Gastrocnemius medialis (tissue), 4 donors: ENCODE data around the gene PRKN. TPM values are rescaled to one million over a fixed set of nuclear protein-coding genes. Genes with fewer than 3 reads are reported as not detected.

Experiments used
- ATAC-seq, 2 donors: fragments of 150-250 bp; one replicate each; pipeline ENCODE4 v1.9.1; 2016
- DNase-seq, 2 donors: peaks; one replicate each; pipeline ENCODE4 v3.0.0-alpha.2; 2019
- H3K27ac ChIP-seq, 4 donors: fragments of 200-600 bp; sonication (generic); 1 replicate in 1 of 4; 2 replicates in 3 of 4; pipeline ENCODE4 v1.5.1; 2016 to 2018; ENCODE audit warnings: mild to moderate bottlenecking in 2 of 4, moderate library complexity in 1 of 4
- H3K27me3 ChIP-seq, 3 donors: fragments of 200-600 bp; sonication (generic) in 2 of 3; 1 replicate in 1 of 3; 2 replicates in 2 of 3; pipeline versions ENCODE4 v1.5.1 to v1.6.0; 2016 to 2019; ENCODE audit warnings: mild to moderate bottlenecking in 1 of 3, moderate library complexity in 1 of 3
- H3K36me3 ChIP-seq, 2 donors: fragments of 200-600 bp; sonication (generic) in 1 of 2; one replicate each; pipeline ENCODE4 v1.5.1; 2017 to 2018
- H3K4me1 ChIP-seq, 2 donors: fragments of 200-600 bp; sonication (generic) in 1 of 2; one replicate each; pipeline ENCODE4 v1.5.1; 2016 to 2017; ENCODE audit warnings: mild to moderate bottlenecking in 2 of 2
- H3K4me3 ChIP-seq, 4 donors: fragments of 200-600 bp; sonication (generic) in 3 of 4; 1 replicate in 1 of 4; 2 replicates in 3 of 4; pipeline ENCODE4 v1.5.1; 2016 to 2019; ENCODE audit warnings: mild to moderate bottlenecking in 2 of 4
- H3K9me3 ChIP-seq, 3 donors: fragments of 200-600 bp; sonication (generic) in 2 of 3; 1 replicate in 1 of 3; 2 replicates in 2 of 3; pipeline ENCODE4 v1.5.1; 2016 to 2019
- CTCF ChIP-seq, 5 experiments: fragments of 450-650 bp in 3 of 5; fragments of 200-600 bp in 2 of 5; sonication (generic) in 2 of 5; IDR thresholded peaks in 4 of 5; conservative IDR thresholded peaks in 1 of 5; 1 replicate in 4 of 5; 2 replicates in 1 of 5; pipeline ENCODE4 v1.5.1; 2016 to 2019; ENCODE audit warnings: antibody characterized with exemption in 5 of 5, mild to moderate bottlenecking in 3 of 5, moderate library complexity in 3 of 5
- POLR2A ChIP-seq, 2 donors: fragments of 450-650 bp; IDR thresholded peaks; one replicate each; pipeline ENCODE4 v1.6.1; 2017; ENCODE audit warnings: antibody characterized with exemption in 2 of 2, mild to moderate bottlenecking in 2 of 2, moderate library complexity in 2 of 2
- in situ Hi-C, 4 donors: fragments of 200-750 bp; cut with MboI; loops; one replicate each; pipeline versions ENCODE4 v1.15.0 to v1.8.0; 2017; ENCODE audit warnings: low sequenced_read_pairs in 4 of 4
- intact Hi-C: fragments of 100-400 bp; cut with DNase I; formaldehyde crosslinking; loops from one replicate; pipeline ENCODE4 v1.15.1; 2023; ENCODE audit warnings: low total_unique reads
- total RNA-seq, 4 donors: library from RNA; depleted of rRNA; stranded (reverse); fragments of >200 nt; gene quantifications; one replicate each; pipeline versions ENCODE4 v1.1.0 to v1.2.3, GENCODE V29; 2016

Gene PRKN
- total RNA-seq, 4 donors from 2014 or later, result 8.4 to 21.6 (median 13.7) TPM

- in situ Hi-C loops, result no loop called here
Measured at GRCh38 chr6:161658211-161658610, 1069.4 kb downstream of the PRKN start.

GRCh38 chr6:161654209-161654608, 1073.4 kb downstream of the PRKN start:
- DNase-seq, result no peak
- Histone ChIP-seq H3K27me3 (no peaks in the 10 kb centered on the region), H3K4me1 (no peaks in the 10 kb centered on the region), H3K36me3 (no peaks in the 10 kb centered on the region), H3K27ac (no peak overlapping the region), H3K9me3 (no peaks in the 10 kb centered on the region), H3K4me3 (no peak overlapping the region)
- no peak for ATAC-seq
- in situ Hi-C loops (no loop called here), intact Hi-C loops (no loop called here)
- TF ChIP-seq CTCF (IDR thresholded peaks at IDR 0.05 in 4 of 5, conservative IDR thresholded peaks at IDR 0.05 in 1 of 5), result no peak
- TF ChIP-seq POLR2A (IDR thresholded peaks at IDR 0.05), result no peak

More at GRCh38 chr6:161658211-161658610, 1069.4 kb downstream of the PRKN start:
- H3K36me3 ChIP-seq, result no peaks in the 10 kb centered on the region
- no peaks in the 10 kb centered on the region for H3K4me1 ChIP-seq
- DNase-seq, result no peak
- TF ChIP-seq CTCF (IDR thresholded peaks at IDR 0.05 in 4 of 5, conservative IDR thresholded peaks at IDR 0.05 in 1 of 5) (no peak), POLR2A (IDR thresholded peaks at IDR 0.05) (no peak)
- H3K4me3 ChIP-seq, result no peak overlapping the region
- no peaks in the 10 kb centered on the region for H3K9me3 ChIP-seq
- no peaks in the 10 kb centered on the region for H3K27me3 ChIP-seq
- no peak overlapping the region for H3K27ac ChIP-seq
- intact Hi-C loops, result no loop called here
- no peak for ATAC-seq

- Histone ChIP-seq H3K36me3 (no peaks in the 10 kb centered on the region), H3K27ac (no peak overlapping the region), H3K4me1 (no peaks in the 10 kb centered on the region), H3K4me3 (no peak overlapping the region), H3K27me3 (no peaks in the 10 kb centered on the region), H3K9me3 (no peaks in the 10 kb centered on the region)
- in situ Hi-C loops (no loop called here), intact Hi-C loops (no loop called here)
- DNase-seq, result no peak
- no peak for ATAC-seq
- TF ChIP-seq CTCF (IDR thresholded peaks at IDR 0.05 in 4 of 5, conservative IDR thresholded peaks at IDR 0.05 in 1 of 5) (no peak), POLR2A (IDR thresholded peaks at IDR 0.05) (no peak)
Measured at GRCh38 chr6:161651949-161652348, 1075.6 kb downstream of the PRKN start.

- no peak overlapping the region for H3K27ac ChIP-seq
- TF ChIP-seq POLR2A (IDR thresholded peaks at IDR 0.05), result no peak
- no peak for TF ChIP-seq CTCF (IDR thresholded peaks at IDR 0.05 in 4 of 5, conservative IDR thresholded peaks at IDR 0.05 in 1 of 5)
- DNase-seq (no peak), ATAC-seq (no peak)
- in situ Hi-C loops, result no loop called here
- no peak overlapping the region for H3K4me3 ChIP-seq
- intact Hi-C loops, result no loop called here
- no peaks in the 10 kb centered on the region for H3K4me1 ChIP-seq
- no peaks in the 10 kb centered on the region for H3K9me3 ChIP-seq
- H3K36me3 ChIP-seq, result no peaks in the 10 kb centered on the region
- no peaks in the 10 kb centered on the region for H3K27me3 ChIP-seq
Measured at GRCh38 chr6:161649841-161650240, 1077.7 kb downstream of the PRKN start.

- H3K27me3 ChIP-seq, result no peaks in the 10 kb centered on the region
- ATAC-seq (no peak), DNase-seq (no peak)
- in situ Hi-C loops (no loop called here), intact Hi-C loops (no loop called here)
- no peaks in the 10 kb centered on the region for H3K36me3 ChIP-seq
- H3K4me3 ChIP-seq, result no peak overlapping the region
- no peaks in the 10 kb centered on the region for H3K9me3 ChIP-seq
- TF ChIP-seq CTCF (IDR thresholded peaks at IDR 0.05 in 4 of 5, conservative IDR thresholded peaks at IDR 0.05 in 1 of 5), result no peak
- TF ChIP-seq POLR2A (IDR thresholded peaks at IDR 0.05), result no peak
- no peaks in the 10 kb centered on the region for H3K4me1 ChIP-seq
- no peak overlapping the region for H3K27ac ChIP-seq
Measured at GRCh38 chr6:161649068-161649467, 1078.5 kb downstream of the PRKN start.
